Tracheal epithelial cell (primary cell): ENCODE measurements around the gene DHRS7B. TPM values are rescaled to one million over a fixed set of nuclear protein-coding genes. Genes with fewer than 3 reads are reported as not detected.

Experiments used
- total RNA-seq: library from RNA; depleted of rRNA; stranded (reverse); fragments of >200 nt; gene quantifications from 2 replicates; pipeline ENCODE4 v1.2.1, GENCODE V29; 2014

The DHRS7B gene
- total RNA-seq: 22.4 and 22.6 TPM in 2 replicates

GRCh38 chr17:21126645-21127508 lies at the start of gene DHRS7B:
DHRS7B (plus strand) TSS chr17:21126964; CDS start chr17:21126972, 8 bp downstream.

GRCh38 chr17:21214015-21214776 lies 87.4 kb downstream of the DHRS7B start, which contains the start of gene TMEM11:
TMEM11 (minus strand) TSS chr17:21214161; CDS start chr17:21214152, 9 bp downstream.

Other genes starting within 250 kb of the DHRS7B start
- gene USP22, start 84.0 kb upstream of the DHRS7B start, total RNA-seq: 162 and 182 TPM in 2 replicates
- gene TMEM11, start 87.2 kb downstream of the DHRS7B start, total RNA-seq: 19.2 and 21.7 TPM in 2 replicates
- 0.96 and 1.3 TPM in 2 replicates for gene NATD1, start 126.4 kb downstream of the DHRS7B start, total RNA-seq
- gene MAP2K3, start 157.7 kb downstream of the DHRS7B start, total RNA-seq: 12.4 and 18.1 TPM in 2 replicates
- gene KCNJ12, start 249.4 kb downstream of the DHRS7B start, total RNA-seq: 1.4 TPM in 1 of 2 replicates, not detected in the other